Astrocyte (in vitro differentiated cells and primary cell): ENCODE data around the gene NPIPA5. TPM values are rescaled to one million over a fixed set of nuclear protein-coding genes. Genes with fewer than 3 reads are reported as not detected.
"Not testable (repeated sequence)": the region's sequence is repeated elsewhere in the genome, so short reads cannot be mapped to it uniquely, and the experiment has no call there.

Experiments
- DNase-seq: peaks from one replicate; pipeline ENCODE4 v3.0.0-alpha.2; 2010; ENCODE audit warnings: low read depth
- FAIRE-seq: peaks from 2 replicates; lab custom pipeline; 2011; peaks lifted over from hg19 to GRCh38; lab: Jason Lieb, UNC
- H2AFZ ChIP-seq: 2 replicates; pipeline ENCODE4 v1.6.0; 2012; ENCODE audit warnings: low read depth, low read length, inconsistent platforms
- H3K27ac ChIP-seq: 2 replicates; pipeline ENCODE4 v1.5.1; 2011; ENCODE audit warnings: low read depth, low read length, inconsistent platforms
- H3K27me3 ChIP-seq: 2 replicates; pipeline ENCODE4 v1.6.0; 2011; ENCODE audit warnings: low read length, inconsistent platforms; ENCODE audit not compliant: insufficient read depth
- H3K36me3 ChIP-seq: 2 replicates; pipeline ENCODE4 v1.5.1; 2011; ENCODE audit warnings: low read length, inconsistent platforms; ENCODE audit not compliant: insufficient read depth
- H3K4me1 ChIP-seq: 2 replicates; pipeline ENCODE4 v1.5.1; 2011; ENCODE audit warnings: low read length, inconsistent platforms; ENCODE audit not compliant: insufficient read depth
- H3K4me2 ChIP-seq: 2 replicates; pipeline ENCODE4 v1.6.0; 2012; ENCODE audit warnings: low read length, inconsistent platforms
- H3K4me3 ChIP-seq: 2 replicates; pipeline ENCODE4 v1.5.1; 2011; ENCODE audit warnings: low read depth, mild to moderate bottlenecking, low read length, inconsistent platforms; ENCODE audit not compliant: insufficient read depth
- H3K79me2 ChIP-seq: 2 replicates; pipeline ENCODE4 v1.6.0; 2012; ENCODE audit warnings: mild to moderate bottlenecking, low read length, inconsistent platforms; ENCODE audit not compliant: insufficient read depth
- H3K9ac ChIP-seq: 2 replicates; pipeline ENCODE4 v1.6.0; 2012; ENCODE audit warnings: mild to moderate bottlenecking, low read length, inconsistent platforms
- H3K9me3 ChIP-seq: 2 replicates; pipeline ENCODE4 v1.5.1; 2012; ENCODE audit warnings: low read depth, mild to moderate bottlenecking, low read length, inconsistent platforms; ENCODE audit not compliant: insufficient read depth
- H4K20me1 ChIP-seq: 2 replicates; pipeline ENCODE4 v1.6.0; 2012; ENCODE audit warnings: low read length, inconsistent platforms; ENCODE audit not compliant: insufficient read depth
- H3K27ac Mint-ChIP-seq: one replicate; pipeline ENCODE4 v1.8.0; 2021; ENCODE audit warnings: mild to moderate bottlenecking, mixed read lengths; ENCODE audit not compliant: unreplicated experiment
- H3K27me3 Mint-ChIP-seq: one replicate; pipeline ENCODE4 v1.8.0; 2021; ENCODE audit warnings: low read depth, mixed read lengths; ENCODE audit not compliant: unreplicated experiment
- H3K36me3 Mint-ChIP-seq: one replicate; pipeline ENCODE4 v1.8.0; 2021; ENCODE audit warnings: low read depth, mixed read lengths; ENCODE audit not compliant: unreplicated experiment
- H3K4me1 Mint-ChIP-seq: one replicate; pipeline ENCODE4 v1.8.0; 2021; ENCODE audit warnings: low read depth, mixed read lengths; ENCODE audit not compliant: unreplicated experiment
- H3K4me3 Mint-ChIP-seq: one replicate; pipeline ENCODE4 v1.8.0; 2021; ENCODE audit warnings: mild to moderate bottlenecking, moderate library complexity, mixed read lengths; ENCODE audit not compliant: unreplicated experiment
- H3K9me3 Mint-ChIP-seq: one replicate; pipeline ENCODE4 v1.8.0; 2021; ENCODE audit warnings: mild to moderate bottlenecking, mixed read lengths; ENCODE audit not compliant: unreplicated experiment
- EZH2 ChIP-seq: IDR thresholded peaks from 2 replicates; pipeline ENCODE4 v1.6.1; 2012; ENCODE audit warnings: mild to moderate bottlenecking, low read length, inconsistent platforms; ENCODE audit not compliant: insufficient read depth
- total RNA-seq: library from RNA; stranded (reverse); gene quantifications from 2 replicates; pipeline ENCODE4 v1.2.1, GENCODE V29; 2021
- TF ChIP-seq, protein P1 (sequence below): IDR thresholded peaks from 2 replicates; pipeline ENCODE4 v1.5.1; 2011; ENCODE audit warnings: low read depth, mild to moderate bottlenecking, inconsistent platforms, low read length, moderate library complexity; ENCODE audit not compliant: insufficient read depth

Gene NPIPA5
- total RNA-seq, 1 donor from 2014 or later = 0.82 TPM

DNA sequence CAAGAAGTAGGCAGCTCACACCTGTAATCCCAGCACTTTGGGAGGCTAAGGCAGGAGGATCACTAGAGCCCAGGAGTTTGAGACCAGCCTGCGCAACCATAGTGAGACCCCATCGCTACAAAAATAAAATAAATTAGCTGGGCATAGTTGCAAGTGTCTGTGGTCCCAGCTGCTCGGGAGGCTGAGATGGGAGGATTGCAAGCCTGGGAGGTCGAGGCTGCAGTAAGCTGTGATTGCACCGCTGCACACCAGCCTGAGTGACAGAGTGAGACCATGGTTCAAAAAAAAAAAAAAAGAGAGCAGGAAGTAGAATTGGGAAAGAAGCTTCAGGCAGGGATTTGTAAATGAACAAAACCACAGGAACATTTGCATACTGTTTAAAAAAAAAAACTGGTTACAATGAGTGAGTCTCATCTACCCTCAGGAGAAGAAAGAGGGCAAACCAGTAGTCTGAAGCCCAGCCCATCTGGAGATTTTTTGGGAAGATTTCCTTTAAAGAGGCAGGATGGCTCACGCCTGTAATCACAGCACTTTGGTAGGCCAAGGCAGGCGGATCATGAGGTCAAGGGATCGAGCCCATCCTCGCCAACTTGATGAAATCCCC is 25.4 kb upstream of the NPIPA5 start:
- FAIRE-seq (no peak), DNase-seq (no peak)
- Histone ChIP-seq H3K79me2 (no peaks in the 10 kb centered on the region), H3K9me3 (no peaks in the 10 kb centered on the region), H2AFZ (no peak overlapping the region), H3K4me3 (no peak overlapping the region), H3K27me3 (peaks cover 4% of the 10 kb centered on the region), H3K4me1 (no peaks in the 10 kb centered on the region), H3K27ac (no peak overlapping the region), H3K36me3 (no peaks in the 10 kb centered on the region), H3K4me2 (no peak overlapping the region), H3K9ac (no peak overlapping the region), H4K20me1 (no peaks in the 10 kb centered on the region)
- H3K27me3 Mint-ChIP-seq = peaks cover 5% of the 10 kb centered on the region
- H3K4me3 Mint-ChIP-seq = no peak overlapping the region
- no peaks in the 10 kb centered on the region for H3K9me3 Mint-ChIP-seq
- no peaks in the 10 kb centered on the region for H3K4me1 Mint-ChIP-seq
- H3K36me3 Mint-ChIP-seq = no peaks in the 10 kb centered on the region
- no peak overlapping the region for H3K27ac Mint-ChIP-seq
- TF ChIP-seq, protein P1, sequence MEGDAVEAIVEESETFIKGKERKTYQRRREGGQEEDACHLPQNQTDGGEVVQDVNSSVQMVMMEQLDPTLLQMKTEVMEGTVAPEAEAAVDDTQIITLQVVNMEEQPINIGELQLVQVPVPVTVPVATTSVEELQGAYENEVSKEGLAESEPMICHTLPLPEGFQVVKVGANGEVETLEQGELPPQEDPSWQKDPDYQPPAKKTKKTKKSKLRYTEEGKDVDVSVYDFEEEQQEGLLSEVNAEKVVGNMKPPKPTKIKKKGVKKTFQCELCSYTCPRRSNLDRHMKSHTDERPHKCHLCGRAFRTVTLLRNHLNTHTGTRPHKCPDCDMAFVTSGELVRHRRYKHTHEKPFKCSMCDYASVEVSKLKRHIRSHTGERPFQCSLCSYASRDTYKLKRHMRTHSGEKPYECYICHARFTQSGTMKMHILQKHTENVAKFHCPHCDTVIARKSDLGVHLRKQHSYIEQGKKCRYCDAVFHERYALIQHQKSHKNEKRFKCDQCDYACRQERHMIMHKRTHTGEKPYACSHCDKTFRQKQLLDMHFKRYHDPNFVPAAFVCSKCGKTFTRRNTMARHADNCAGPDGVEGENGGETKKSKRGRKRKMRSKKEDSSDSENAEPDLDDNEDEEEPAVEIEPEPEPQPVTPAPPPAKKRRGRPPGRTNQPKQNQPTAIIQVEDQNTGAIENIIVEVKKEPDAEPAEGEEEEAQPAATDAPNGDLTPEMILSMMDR = no peak
- no peak for TF ChIP-seq EZH2

DNA sequence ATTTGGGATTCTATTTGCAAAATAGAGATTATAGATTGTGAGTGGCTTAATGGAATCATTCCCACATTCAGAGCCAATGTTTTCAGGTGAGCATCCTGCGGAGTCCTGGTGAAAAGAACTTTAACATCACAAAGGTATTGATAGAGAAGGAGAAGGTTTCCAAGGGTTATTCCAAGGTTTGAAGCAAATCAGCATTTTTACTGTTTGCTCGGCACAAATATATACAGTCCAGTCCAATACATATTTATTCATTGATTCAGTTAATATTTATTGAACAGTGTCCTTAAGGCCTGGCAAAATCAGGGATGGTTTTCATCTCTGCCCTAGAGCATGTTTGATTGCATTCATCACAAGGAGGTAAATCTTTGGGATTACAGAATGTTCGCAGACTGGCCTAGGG is 23.9 kb upstream of the NPIPA5 start:
- H2AFZ ChIP-seq = no peak overlapping the region
- DNase-seq (no peak), FAIRE-seq (no peak)
- H3K4me3 Mint-ChIP-seq = no peak overlapping the region
- H4K20me1 ChIP-seq = no peaks in the 10 kb centered on the region
- H3K36me3 Mint-ChIP-seq = no peaks in the 10 kb centered on the region
- no peak overlapping the region for H3K27ac ChIP-seq
- H3K27me3 Mint-ChIP-seq = peaks cover 13% of the 10 kb centered on the region
- no peaks in the 10 kb centered on the region for H3K9me3 Mint-ChIP-seq
- H3K9ac ChIP-seq = no peak overlapping the region
- peaks cover 4% of the 10 kb centered on the region for H3K27me3 ChIP-seq
- no peak for TF ChIP-seq EZH2
- TF ChIP-seq, protein P1 = no peak
- no peaks in the 10 kb centered on the region for H3K4me1 Mint-ChIP-seq
- H3K79me2 ChIP-seq = no peaks in the 10 kb centered on the region
- no peaks in the 10 kb centered on the region for H3K4me1 ChIP-seq
- H3K4me2 ChIP-seq = no peak overlapping the region
- no peak overlapping the region for H3K27ac Mint-ChIP-seq
- no peak overlapping the region for H3K4me3 ChIP-seq
- no peaks in the 10 kb centered on the region for H3K9me3 ChIP-seq
- H3K36me3 ChIP-seq = no peaks in the 10 kb centered on the region

DNA sequence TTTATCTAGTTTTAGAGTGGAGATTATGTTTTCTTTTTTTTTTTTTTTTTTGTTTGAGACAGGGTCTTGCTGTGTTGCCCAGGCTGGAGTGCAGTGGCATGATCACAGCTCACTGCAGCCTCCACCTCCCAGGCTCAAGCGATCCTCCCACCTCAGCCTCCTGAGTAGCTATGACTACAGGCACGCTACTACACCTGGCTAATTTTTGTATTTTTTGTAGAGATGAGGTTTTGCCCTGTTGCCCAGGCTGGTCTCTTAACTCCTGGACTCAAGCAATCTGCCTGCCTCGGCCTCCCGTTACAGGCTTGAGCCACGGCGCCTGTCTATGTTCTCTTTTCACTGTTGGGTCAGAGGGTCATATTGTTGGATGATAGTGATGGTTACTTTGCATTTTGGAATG is 22.2 kb upstream of the NPIPA5 start:
- H4K20me1 ChIP-seq, H3K27me3 ChIP-seq, H3K36me3 Mint-ChIP-seq, H2AFZ ChIP-seq, H3K9me3 ChIP-seq, H3K4me2 ChIP-seq, H3K4me1 Mint-ChIP-seq, H3K4me1 ChIP-seq, H3K9me3 Mint-ChIP-seq, H3K27ac Mint-ChIP-seq, H3K4me3 Mint-ChIP-seq, FAIRE-seq, H3K79me2 ChIP-seq, H3K4me3 ChIP-seq, H3K36me3 ChIP-seq, DNase-seq, H3K27ac ChIP-seq, H3K9ac ChIP-seq: not testable (repeated sequence)
- peaks cover 20% of the 10 kb centered on the region for H3K27me3 Mint-ChIP-seq
